Putamen (tissue), 1 donor: ENCODE results near the gene IRF9.
"Not testable (repeated sequence)": the region's sequence is repeated elsewhere in the genome, so short reads cannot be mapped to it uniquely, and the experiment has no call there.

ENCODE experiments used
- DNase-seq: peaks from one replicate; pipeline ENCODE4 v3.0.0-alpha.2; 2016; ENCODE audit warnings: low spot score

IRF9 gene

DNA sequence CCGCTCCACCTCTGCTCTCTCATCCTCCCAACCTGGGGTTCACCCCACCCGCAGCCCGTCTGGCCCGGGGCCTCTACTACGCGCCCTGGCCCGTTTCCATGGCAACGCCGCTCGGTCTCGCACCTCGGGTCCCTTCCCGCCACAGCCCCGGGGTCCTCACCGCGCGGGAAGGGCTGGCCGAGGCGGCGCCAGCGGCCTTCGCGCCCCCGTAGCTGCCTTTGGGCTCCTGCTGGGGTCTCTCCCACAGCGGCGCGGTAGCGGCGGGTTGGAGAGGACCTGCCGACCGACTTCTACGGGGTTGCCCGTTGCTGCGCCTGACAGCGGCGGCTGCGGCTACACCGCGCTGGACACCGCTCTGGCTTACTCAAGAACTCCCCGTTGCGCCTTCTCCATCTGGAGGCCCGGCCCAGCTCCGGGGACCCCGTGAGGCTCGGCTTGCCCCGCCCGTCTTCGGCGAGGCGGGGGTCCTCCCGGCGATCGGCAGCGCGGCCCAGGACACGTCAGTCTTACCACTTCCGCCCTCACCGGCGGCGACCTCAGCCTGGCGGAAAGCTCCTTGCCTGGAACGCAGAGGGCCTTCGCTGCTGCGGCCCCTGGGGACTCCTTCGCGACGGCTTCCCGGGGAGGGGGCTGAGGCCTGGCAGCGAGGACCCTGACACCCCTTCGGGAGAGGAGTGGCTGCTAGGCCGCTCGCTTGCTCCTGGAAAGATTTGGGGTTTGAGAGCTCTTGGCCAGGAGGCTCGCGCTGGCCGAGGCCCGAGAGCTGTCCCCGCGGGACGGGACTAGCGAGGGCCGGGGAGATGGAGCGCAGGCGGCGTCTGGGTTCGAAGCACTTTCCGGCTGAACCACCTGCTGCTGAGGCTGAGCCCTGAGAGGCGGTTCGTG, 34.4 kb downstream of the IRF9 start, which contains the start of gene TM9SF1:
Gene TM9SF1, minus strand, starts transcription at position 256 of the 885 bp plus-strand sequence. CDS start 422 bp downstream, outside the sequence.
- peak; percentile 74 for DNase-seq

DNA sequence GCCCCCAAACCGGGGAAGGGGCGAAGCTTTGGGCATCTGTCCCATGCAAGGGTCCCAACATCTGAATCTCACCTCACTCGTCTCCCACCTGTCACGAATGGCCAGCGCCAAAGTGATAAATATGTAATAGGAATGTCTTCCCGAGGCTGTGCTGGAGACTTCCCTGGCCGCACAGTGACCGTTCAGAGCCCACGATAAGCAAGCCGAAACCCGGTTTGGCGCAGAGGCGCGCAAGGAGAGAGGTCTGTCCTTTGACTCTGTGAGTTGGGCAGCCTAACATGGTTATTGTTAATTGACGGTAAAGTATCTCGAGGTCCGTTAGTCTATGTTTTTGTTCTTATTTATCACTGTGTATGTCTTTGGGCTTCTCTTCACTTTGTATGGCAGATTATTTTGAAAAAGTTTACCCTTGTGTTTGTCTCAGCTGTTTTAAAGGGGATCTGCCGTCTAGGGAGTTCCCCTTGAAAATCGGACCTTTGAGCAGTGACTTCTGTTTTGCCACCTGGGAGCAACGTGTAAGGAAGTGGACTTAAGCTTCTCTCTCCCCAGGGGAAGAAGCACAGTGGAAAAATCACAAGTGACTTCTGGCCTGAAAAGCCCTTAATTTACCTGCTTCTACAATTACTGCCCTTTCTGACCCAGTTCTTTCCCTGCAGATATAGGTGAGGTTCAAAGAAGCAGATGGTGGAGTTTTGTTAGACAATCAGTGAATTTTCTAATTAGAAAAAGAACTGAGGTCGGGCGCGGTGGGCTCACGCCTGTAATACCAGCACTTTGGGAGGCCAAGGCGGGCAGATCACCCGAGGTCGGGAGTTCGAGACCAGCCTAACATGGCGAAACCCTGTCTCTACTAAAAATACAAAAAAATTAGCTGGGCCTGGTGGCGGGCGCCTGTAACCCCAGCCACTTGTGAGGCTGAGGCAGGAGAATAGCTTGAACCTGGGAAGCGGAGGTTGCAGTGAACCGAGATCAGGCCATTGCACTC, 35.3 kb downstream of the IRF9 start:
- DNase-seq, result no peak

DNA sequence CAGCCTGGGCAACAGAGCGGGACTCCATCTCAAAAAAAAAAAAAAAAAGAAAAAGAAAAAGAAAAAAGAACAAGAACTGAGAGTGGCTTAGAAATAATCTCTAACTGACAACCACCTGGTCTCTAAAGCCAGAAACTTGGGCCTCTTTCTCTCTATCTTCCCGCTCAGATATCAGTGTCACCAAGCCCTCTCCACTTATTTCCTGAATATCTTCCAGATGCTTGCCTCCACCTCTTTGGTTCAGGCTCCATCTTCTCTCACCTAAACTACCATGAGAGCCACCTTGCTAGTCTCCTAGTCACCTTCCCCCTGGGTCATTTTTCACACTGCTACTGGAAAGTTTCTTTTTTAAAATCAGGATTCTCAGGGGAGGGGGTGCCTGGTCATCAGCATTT, 36.0 kb downstream of the IRF9 start:
- no peak for DNase-seq

DNA sequence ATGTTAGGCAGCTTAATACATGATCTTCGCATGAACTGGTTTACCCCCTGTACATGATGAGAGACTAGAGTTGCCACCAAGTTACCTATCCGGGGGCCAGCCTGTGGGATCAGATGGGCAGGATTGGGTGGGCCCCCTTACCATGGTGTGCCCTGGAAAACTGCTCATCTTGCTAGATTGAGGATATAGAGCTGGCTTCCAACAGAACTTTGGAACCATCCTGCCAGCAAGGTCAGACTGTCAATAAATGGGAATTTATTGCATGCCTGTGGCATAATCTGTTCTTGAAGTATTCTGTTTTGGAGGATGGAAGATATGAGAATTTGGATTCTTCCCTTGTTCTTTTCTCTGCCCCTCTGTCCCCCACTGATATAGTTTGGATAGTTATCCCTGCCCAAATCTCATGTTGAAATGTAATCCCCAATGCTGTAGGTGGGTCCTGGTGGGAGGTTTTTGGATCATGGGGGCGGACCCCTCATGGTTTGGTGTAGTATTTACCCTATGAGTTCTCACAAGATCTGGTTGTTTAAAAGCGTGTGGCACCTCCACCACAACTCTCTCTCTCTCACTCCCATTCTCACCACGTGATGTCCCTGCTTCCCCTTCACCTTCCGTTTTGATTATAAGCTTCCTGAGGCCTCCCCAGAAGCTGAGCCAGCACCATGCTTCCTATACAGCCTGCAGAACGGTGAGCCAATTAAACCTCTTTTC, 37.9 kb downstream of the IRF9 start:
- DNase-seq, result no peak

DNA sequence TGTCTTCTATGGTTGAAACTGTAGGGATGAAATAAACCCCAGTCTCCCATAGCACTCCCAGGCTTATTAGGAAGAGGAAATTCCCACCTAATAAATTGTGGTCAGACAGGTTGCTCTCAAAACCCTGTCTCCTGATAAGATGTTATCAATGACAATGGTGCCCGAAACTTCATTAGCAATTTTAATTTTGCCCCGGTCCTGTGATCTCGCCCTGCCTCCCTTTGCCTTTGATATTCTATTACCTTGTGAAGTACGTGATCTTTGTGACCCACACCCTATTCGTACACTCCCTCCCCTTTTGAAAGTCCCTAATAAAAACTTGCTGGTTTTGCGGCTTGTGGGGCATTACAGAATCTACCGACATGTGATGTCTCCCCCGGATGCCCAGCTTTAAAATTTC, 41.5 kb downstream of the IRF9 start:
- not testable (repeated sequence) for DNase-seq

- DNase-seq, result not testable (repeated sequence)
Observed at GRCh38 chr14:24203249-24203886, 42.3 kb downstream of the IRF9 start.

GRCh38 chr14:24204163-24205146, 43.4 kb downstream of the IRF9 start:
- no peak for DNase-seq

DNA sequence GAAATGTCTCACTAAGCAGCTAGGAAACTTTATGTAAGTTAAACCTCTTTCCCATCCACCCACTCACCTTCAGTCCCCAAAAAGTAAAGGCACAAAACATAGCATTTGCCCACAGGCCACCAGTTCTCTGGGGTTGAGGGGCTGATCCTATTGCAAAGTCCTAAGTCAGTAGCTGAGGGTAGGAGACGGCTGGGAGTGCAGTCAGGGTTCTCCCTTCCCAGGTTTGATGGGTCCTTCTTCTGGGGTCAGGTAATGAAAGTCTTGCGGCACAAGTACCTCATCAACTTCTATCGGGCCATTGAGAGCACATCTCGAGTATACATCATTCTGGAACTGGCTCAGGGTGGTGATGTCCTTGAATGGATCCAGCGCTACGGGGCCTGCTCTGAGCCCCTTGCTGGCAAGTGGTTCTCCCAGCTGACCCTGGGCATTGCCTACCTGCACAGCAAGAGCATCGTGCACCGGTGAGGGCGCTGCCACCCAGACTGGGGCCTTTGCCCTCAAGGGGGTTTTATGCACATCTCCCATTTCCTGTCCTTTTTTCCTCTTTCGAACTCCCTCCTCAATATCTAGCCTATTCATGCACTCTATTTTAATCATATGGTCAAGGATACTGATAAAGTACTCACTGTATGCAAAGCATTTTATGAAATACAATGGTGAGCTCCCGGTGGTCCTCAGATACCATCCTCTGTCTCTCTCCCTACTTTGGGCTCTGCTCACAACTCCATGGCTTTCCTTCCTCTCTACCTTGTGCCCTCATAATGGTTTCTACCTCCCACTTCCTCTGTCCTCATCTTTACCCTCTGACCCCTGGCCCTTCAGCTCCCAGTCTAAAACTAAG, 45.4 kb downstream of the IRF9 start:
- DNase-seq, result no peak

- DNase-seq, result no peak
Observed at GRCh38 chr14:24207104-24207551, 46.1 kb downstream of the IRF9 start.

DNA sequence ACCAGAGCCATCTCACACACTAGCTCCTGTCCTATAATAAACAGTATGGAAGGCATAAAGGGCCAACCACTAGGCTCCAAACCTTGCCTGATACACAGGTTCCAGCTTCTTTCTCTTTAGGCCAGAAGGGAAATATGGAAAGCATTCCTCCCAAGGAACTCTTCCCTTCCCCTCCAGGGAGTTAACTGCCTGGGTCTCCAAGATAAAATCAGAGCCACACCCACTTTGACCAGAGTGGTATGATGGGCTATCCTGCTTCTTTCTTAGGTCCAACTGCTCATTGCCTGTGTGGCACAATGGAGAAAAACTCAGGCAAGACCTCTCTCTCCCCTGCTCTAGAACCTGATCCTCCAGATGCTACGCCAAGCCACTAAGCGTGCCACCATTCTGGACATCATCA, 46.6 kb downstream of the IRF9 start:
- no peak for DNase-seq

GRCh38 chr14:24211311-24211710, 50.2 kb downstream of the IRF9 start:
- DNase-seq, result no peak

DNA sequence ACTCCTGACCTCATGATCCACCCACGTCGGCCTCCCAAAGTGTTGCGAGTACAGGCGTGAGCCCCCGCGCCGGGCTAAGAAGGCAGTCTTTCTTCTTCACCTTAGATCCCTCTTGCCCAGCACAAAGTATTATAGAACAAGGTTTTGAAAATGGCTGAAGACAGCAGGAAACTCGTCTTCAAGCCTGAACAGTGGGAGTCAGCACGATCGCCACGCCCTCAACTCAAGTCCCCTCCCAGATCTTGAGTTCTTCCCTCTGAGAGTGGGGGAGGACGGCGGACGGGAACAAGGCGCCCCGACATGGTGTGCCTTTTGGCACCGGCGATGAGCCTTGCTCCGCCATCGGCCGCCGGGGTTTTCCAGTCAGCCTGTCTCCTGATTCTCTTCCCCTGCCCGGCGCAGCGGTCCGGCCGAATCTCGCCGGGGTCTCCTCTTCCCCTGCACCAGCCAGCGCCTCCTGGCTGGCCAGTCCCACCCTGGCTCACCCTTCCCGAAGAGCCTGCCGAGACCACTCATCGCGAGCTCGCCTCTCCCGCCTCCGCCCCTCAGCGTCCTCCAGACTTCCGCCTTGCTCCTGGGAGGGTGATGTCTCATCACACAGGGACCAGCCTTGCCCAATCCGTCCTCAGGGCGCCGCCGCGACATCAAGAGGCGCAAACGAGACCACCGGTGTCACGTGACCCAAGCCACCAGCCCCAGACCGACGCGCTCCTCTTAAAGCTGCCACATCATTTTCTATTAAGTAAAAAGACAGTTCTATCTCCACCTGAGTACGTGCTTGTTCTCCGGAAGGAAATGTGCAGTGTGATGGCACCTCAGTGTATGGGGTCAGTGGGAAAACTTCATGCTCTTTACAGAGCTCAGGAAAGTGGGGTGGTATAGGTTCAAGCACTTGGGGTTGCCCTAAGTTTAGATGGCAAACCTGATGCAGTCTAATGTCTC, 52.1 kb downstream of the IRF9 start, which contains the start of gene CHMP4A:
Gene CHMP4A, minus strand, starts transcription at position 565 of the 942 bp plus-strand sequence. Its CDS starts 49 bp downstream, at position 516.
- DNase-seq, result peak; percentile 92

DNA sequence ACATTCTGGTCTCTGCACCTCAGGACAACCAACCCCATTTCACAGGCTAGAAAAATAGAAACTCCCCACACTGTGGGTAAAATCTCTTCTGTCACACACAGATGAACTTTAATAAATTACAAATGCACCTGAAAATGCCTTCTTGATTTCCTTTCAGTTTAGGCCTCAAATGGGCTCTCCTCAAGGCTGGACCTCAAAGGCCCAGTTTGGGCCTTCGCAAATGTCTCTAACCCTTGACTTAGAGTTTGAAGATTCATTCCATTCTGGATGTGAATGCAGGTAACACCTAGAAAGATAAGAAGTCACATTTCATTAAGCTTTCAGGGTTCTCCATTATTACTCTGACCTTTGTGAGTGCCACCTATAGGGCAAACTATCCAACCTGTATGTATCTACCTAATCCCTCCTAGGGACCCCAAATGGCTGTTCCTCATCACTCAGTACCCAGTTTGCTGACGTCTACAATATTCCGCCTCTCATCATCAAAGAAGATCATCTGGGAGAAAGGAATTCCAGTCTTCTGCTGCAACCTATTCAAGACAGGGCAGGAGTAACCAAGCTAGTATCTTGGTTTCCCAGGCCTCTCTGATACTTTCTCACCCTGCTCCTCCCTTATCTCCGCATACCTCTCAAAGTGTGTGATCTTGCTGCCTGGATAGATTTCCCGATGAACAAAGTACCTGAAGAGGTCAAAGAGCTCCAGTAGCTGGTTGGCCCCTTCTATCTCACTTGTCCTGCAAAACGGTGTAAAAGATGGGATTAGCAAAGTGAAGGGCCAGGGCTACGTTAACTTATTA, 53.0 kb downstream of the IRF9 start:
- no peak for DNase-seq

GRCh38 chr14:24215495-24216344, 54.7 kb downstream of the IRF9 start, which contains the start of gene MDP1:
TSS of gene MDP1 (minus strand) at chr14:24216066. CDS start at chr14:24215955, 111 bp downstream.
- peak; percentile 90 for DNase-seq
